ENCODE measurements around the gene CCNA2. TPM values are rescaled to one million over a fixed set of nuclear protein-coding genes. Genes with fewer than 3 reads are reported as not detected.

CCNA2 gene
- total RNA-seq, 1 donor from 2014 or later, result 8.2 TPM

GRCh38 chr4:121791481-121791880 is 32.2 kb downstream of the CCNA2 start:
- Mint-ChIP-seq H3K27ac (ENCODE audit: unreplicated experiment) (no peak overlapping the region), H3K4me1 (ENCODE audit: low read depth) (peaks cover 38% of the 10 kb centered on the region), H3K9me3 (ENCODE audit: low read depth) (no peaks in the 10 kb centered on the region), H3K36me3 (ENCODE audit: low read depth) (no peaks in the 10 kb centered on the region), H3K27me3 (ENCODE audit: low read depth) (no peaks in the 10 kb centered on the region), H3K4me3 (ENCODE audit: unreplicated experiment) (no peak overlapping the region)
- no peak for TF ChIP-seq CTCF (IDR thresholded peaks at IDR 0.05)
- DNase-seq (ENCODE audit: low spot score), result no peak

DNA sequence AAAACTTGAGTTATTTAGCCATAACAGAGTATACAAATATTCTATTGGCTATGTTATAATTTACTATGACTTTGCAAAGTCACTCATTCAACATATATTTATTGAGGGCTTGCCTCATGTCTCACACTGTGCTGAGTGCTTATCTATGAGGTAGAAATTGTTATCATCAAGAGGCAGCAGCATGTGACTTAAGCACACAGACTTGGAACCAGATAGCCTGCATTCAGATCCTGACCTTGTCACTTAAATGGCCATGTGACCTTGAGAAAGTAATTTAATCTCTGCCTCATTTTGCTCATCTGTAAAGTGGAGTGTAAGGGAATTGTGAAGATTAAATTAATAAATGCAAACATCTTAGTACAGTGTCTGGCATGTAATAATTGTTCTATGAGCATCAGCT is 32.7 kb downstream of the CCNA2 start:
- no peaks in the 10 kb centered on the region for H3K36me3 Mint-ChIP-seq (ENCODE audit: low read depth)
- TF ChIP-seq CTCF (IDR thresholded peaks at IDR 0.05), result no peak
- peak overlapping the region; percentile 2 for H3K27ac Mint-ChIP-seq (ENCODE audit: unreplicated experiment)
- H3K27me3 Mint-ChIP-seq (ENCODE audit: low read depth), result no peaks in the 10 kb centered on the region
- H3K4me3 Mint-ChIP-seq (ENCODE audit: unreplicated experiment), result no peak overlapping the region
- H3K9me3 Mint-ChIP-seq (ENCODE audit: low read depth), result no peaks in the 10 kb centered on the region
- no peak for DNase-seq (ENCODE audit: low spot score)
- H3K4me1 Mint-ChIP-seq (ENCODE audit: low read depth), result peaks cover 41% of the 10 kb centered on the region

GRCh38 chr4:121789960-121790829 is 33.5 kb downstream of the CCNA2 start:
- Mint-ChIP-seq H3K27ac (ENCODE audit: unreplicated experiment) (peak overlapping the region; percentile 68), H3K4me1 (ENCODE audit: low read depth) (peaks cover 49% of the 10 kb centered on the region), H3K27me3 (ENCODE audit: low read depth) (no peaks in the 10 kb centered on the region), H3K4me3 (ENCODE audit: unreplicated experiment) (no peak overlapping the region), H3K36me3 (ENCODE audit: low read depth) (no peaks in the 10 kb centered on the region), H3K9me3 (ENCODE audit: low read depth) (no peaks in the 10 kb centered on the region)
- no peak for TF ChIP-seq CTCF (IDR thresholded peaks at IDR 0.05)
- no peak for DNase-seq (ENCODE audit: low spot score)

GRCh38 chr4:121789455-121789854 is 34.2 kb downstream of the CCNA2 start:
- no peak for DNase-seq (ENCODE audit: low spot score)
- no peak for TF ChIP-seq CTCF (IDR thresholded peaks at IDR 0.05)
- Mint-ChIP-seq H3K4me1 (ENCODE audit: low read depth) (peaks cover 56% of the 10 kb centered on the region), H3K27me3 (ENCODE audit: low read depth) (no peaks in the 10 kb centered on the region), H3K36me3 (ENCODE audit: low read depth) (no peaks in the 10 kb centered on the region), H3K27ac (ENCODE audit: unreplicated experiment) (peak overlapping the region; percentile 57), H3K4me3 (ENCODE audit: unreplicated experiment) (no peak overlapping the region), H3K9me3 (ENCODE audit: low read depth) (peaks cover 3% of the 10 kb centered on the region)

DNA sequence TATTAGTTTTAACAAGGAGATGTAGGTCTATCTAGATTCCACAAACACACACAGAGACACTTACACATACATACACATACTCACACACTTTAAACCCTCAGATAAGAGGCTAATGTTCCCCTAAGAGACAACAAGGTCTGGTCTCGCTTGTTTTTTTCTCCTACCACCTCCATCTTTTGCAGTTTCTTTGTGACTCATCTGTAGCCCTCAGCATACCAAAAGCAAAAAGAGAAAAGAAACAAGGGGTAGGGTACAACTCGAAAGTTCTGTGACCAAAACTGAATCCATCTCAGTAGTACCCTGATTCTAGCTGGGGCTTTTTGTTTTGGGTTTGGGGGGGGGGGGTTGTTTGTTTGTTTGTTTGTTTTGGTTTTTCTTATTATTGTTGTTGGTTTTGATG is 34.8 kb downstream of the CCNA2 start:
- Mint-ChIP-seq H3K27ac (ENCODE audit: unreplicated experiment) (no peak overlapping the region), H3K4me1 (ENCODE audit: low read depth) (peaks cover 60% of the 10 kb centered on the region)
- no peak for TF ChIP-seq CTCF (IDR thresholded peaks at IDR 0.05)

More for the DNA sequence above, 34.8 kb downstream of the CCNA2 start:
- DNase-seq (ENCODE audit: low spot score), result no peak
- peaks cover 6% of the 10 kb centered on the region for H3K9me3 Mint-ChIP-seq (ENCODE audit: low read depth)
- H3K4me3 Mint-ChIP-seq (ENCODE audit: unreplicated experiment), result no peak overlapping the region
- no peaks in the 10 kb centered on the region for H3K27me3 Mint-ChIP-seq (ENCODE audit: low read depth)
- H3K36me3 Mint-ChIP-seq (ENCODE audit: low read depth), result no peaks in the 10 kb centered on the region
